NCI-H2227 (cell line): ENCODE measurements around the gene IMPDH1.
A peak's percentile ranks its signal among the peaks of the same experiment; 100 is the strongest.

Experiments
- DNase-seq: peaks from one replicate; lab custom pipeline; 2025; ENCODE audit not compliant: unreplicated experiment; lab: John Stamatoyannopoulos, UW

Gene IMPDH1

DNA sequence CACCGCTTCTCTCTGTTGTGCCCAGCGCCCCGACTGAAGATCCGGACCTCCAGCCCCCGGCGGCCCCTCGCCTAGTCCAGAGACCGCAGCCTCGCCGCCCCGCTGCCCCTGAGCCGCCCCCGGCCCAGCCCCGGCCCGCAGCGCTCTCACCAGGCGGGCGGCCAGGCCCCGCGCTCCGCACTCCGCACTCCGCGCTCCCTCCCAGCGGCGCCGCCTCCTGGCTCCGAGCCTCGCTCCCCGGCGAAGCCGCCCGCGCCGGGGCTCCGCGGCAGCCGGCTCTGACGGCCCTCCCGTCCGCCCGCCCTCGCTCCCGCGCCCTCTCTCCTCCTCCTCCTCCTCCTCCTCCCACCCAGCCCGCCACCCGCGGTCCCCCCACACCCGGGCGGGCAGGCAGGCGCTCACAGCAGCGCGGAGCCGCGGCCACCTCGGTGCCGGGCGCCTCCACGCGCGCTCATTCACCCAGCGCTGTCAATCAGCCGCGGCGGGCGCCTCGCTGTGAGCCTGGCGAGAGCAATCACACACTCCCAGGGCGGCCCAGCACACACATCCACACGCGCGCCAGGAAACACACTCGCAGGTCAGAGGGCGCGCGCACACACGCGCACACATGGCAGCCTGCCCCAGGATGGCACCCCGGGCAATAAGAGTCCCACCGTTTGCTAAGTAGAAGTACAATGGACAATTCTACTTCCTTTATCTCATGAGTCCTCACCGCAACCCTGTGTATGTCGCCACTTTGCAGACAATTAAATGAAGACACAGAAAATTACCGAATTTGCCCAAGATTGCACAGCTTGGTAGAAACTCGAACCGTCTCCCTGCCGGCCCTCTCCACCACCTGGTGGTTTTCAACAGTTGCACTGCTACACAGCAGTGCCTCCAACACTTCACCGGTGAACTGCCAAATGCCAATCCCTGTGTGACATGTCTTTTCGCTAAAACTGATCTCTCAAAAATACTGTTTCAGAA, 48.1 kb downstream of the IMPDH1 start, which contains the start of gene PRRT4:
PRRT4 (minus strand) TSS at position 280 of the 969 bp plus-strand sequence.
- DNase-seq = peak; percentile 66

GRCh38 chr7:128360359-128360678, 49.5 kb downstream of the IMPDH1 start:
- DNase-seq = no peak

GRCh38 chr7:128359939-128360338, 49.8 kb downstream of the IMPDH1 start:
- no peak for DNase-seq

DNA sequence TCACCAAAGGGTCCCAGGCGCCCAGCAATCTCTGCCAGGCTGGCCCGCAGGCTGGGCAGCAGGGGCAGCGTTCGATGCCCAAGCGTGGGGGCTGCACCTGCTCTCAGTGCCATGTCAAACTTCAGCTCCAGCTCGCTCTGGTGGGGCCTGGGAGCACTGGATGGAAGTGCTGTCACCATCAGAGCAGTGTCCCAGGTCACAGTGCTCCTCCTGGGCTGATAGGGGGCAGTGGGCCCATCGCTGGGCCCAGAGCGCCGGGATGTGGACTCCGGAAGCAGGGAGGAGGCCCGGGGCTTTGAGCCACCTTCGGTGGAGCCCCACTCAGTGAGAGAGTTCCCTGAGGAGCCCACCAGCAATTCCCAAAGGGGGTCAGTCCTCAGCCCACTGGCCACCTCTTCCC, 50.4 kb downstream of the IMPDH1 start:
- no peak for DNase-seq

- no peak for DNase-seq
Measured at GRCh38 chr7:128358233-128358632, 51.5 kb downstream of the IMPDH1 start.

- no peak for DNase-seq
Measured at GRCh38 chr7:128357217-128357613, 52.6 kb downstream of the IMPDH1 start.

- DNase-seq = no peak
Measured at GRCh38 chr7:128356546-128357216, 53.1 kb downstream of the IMPDH1 start.

DNA sequence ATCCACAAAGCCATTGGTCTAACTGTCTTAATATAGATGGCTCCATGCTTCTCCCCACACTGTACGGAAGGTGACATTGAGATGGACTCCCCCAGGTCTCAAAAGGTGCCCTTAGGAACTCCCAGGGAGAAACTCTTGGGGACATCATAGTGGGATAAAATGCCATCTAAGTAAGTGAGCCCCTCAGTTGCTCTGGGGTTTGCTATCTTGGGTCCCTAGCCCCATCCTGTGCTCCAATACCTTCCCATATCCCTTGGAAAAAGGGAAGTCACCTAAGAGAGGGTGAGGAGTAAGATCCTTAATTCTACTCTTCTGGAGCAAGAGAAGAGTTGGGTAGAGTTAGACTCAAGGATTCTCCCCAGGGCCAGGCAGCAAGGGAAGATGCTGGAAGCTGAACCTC, 56.2 kb downstream of the IMPDH1 start:
- DNase-seq = no peak

- no peak for DNase-seq
Measured at GRCh38 chr7:128353189-128353588, 56.6 kb downstream of the IMPDH1 start.

DNA sequence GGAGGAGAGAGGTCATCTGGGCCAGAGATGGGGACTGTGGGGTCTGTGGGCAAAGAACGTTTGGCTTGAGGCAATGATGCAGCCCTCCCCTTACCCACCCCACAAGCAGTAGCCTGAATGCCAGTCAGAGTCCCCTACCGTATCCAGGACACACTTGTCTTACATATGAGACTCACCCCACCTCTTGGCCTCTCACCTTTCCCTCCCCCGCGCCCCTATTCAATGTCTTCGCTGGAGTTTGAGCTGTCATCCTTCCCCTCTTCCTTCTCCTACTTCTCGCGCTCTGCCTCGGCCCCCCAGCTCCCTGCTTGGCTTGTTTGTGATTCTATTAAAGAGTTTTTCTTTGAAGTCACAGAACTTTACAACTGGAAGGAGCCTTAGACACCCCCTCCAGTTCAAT, 57.1 kb downstream of the IMPDH1 start:
- no peak for DNase-seq

- DNase-seq = no peak
Measured at GRCh38 chr7:128352153-128352537, 57.6 kb downstream of the IMPDH1 start.

- DNase-seq = no peak
Measured at GRCh38 chr7:128351296-128352152, 58.3 kb downstream of the IMPDH1 start.

GRCh38 chr7:128350708-128351295, 59.0 kb downstream of the IMPDH1 start:
- no peak for DNase-seq

GRCh38 chr7:128349466-128349825, 60.3 kb downstream of the IMPDH1 start:
- no peak for DNase-seq

GRCh38 chr7:128347647-128348097, 62.1 kb downstream of the IMPDH1 start:
- peak; percentile 60 for DNase-seq

DNA sequence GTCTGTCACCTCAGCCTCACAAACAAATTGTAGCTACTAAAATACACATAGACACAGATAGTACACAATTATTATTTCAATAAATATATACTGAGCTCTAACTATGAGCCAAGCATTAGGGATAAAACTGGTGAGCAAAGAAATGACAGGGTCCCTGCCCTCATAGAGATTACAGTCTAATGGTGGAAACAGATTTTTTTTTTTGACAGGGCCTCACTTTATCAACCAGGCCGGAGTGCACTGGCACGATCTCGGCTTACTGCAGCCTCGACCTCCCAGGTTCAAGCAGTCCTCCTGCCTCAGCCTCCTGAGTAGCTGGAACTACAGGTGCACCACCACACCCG, 65.4 kb downstream of the IMPDH1 start:
- no peak for DNase-seq

GRCh38 chr7:128343554-128344430, 66.0 kb downstream of the IMPDH1 start, which contains the start of gene RBM28:
TSS of gene RBM28 (minus strand) at chr7:128343908. CDS start at chr7:128343793, 115 bp downstream.
- peak; percentile 96 for DNase-seq
